ENCODE measurements around the gene BAX.

BAX gene

DNA sequence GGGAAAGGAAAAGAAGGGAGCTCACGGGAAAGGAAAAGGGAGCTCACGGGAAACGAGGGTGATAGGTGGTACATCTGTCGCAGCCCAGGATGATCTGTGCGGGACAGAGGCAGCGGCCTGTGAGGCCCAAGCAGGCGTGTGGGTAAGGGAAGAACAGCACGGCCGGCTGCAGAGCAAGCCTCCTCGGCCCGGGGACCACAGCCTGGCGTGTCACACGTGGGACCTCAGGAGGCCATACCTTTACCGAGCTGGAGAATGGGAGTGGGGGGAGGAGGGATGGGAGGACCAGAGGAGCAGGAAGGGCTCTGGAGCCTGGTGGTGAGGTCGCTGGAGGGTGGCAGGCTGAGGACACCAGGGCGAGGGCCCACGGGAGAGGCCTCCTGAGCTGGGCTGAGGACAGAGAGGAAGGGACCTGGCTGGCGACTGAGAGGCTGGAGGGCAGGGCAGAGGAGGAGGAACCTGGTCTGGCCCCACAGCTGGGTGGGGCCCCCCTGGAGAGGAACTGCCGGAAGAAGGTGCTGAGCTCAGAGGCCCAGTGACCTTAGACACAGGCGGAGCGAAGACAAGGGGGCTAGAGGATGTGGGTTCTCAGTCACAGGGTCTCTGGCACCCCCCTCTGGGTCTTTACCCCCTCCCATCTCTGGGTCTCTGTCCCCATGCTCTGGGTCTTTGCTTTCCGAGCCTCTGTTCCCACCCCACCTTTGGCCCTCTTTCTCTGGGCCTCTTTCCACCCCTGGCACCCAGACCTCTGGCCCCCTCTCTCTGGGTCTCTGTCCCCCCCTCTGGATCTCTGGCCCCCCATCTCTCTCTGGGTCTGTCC, 7.6 kb downstream of the BAX start:
- DNase-seq (ENCODE audit: low spot score), result no peak

DNA sequence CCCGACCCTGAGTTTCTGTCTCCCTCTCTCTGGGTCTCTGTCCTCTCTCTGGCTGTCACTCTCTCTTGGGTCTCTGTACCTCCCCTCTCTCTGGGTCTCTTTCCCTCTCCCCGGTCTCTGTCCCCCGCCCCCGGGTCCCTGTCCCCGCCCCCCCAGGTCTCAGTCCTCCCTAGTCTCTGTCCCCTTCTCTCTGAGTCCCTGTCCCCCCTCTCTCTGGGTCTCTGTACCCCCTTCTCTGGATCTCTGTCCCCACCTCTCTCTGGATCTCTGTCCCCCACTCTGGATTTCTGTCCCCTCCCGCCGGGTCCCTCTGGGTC, 8.1 kb downstream of the BAX start:
- DNase-seq (ENCODE audit: low spot score), result no peak

DNA sequence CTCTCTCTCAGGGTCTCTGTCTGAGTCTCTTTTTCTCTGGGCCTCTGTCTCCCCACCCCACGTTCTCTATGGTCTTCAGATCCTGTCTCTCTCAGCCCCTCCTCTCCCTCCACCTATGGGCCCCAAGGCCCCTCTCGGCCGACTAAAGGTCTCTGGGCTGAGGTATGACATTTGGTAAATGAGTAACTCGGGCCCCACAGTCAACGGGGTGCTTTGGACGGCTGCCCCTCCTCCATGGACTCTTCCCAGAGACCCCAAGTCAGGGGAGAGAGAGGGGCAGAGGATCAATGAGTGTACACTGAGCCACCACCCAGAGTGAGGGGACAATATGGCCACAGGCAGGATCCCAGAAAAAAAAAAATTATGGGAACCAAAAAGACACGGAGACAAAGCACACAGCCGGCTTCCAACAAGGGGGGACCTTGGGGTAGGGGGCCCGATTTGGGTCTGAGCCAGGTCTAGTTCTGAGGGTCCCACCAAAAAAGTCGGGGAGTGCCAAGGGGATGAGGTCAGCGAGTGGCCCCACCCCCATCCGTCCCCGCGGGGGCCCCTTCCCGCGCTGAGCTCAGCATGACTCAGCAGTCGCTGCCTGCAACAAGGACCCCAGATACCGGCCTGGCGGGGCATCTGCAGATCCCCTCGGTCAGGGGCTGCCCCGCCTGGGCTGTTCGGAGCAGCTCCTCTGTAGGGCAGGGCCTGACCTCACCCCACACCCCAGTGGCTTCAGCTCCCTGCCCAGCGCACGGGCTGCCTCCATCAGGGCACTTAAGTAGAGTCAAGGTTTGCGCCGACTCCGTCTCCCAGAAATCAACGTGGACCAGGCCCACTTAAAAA, 8.9 kb downstream of the BAX start:
- no peak for DNase-seq (ENCODE audit: low spot score)

DNA sequence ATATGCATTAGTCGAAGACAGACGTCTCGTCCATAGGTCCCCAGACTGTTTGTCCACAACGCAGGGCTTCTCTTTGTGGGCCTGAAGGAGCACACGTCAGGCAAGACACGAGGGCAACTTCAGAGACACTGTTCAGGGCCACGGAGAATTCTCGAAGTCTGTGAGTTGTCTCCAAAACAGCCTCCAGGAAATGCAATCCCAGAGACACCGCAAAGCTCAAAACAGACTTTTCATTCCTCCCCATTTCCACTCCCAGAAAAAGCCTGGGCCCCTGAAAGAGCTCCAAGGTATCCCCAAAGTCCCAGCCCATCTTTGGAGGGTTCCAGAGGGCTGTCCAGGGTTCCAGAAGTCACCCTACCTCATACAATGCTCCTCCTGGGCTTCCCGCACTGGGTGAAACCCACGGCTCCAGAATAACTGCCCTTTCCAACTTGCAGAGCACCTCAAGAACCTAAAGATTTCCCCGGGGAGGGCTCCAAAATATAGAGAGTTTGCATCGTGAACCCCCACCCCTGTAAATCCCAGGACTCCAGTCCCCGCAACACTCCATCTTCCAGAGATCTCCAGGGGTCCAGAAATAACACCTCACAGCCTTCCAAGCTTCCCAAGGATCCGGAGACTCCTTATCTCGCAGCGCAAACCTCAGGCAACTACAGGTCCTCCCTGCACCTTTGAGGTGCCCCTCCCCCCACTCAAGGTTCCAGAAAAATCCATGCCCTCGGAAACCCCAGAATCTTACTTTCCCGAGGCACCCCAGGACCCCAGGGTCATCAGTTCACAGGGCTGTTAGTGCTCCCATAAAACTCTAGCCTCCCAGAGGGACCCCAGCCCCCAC, 9.7 kb downstream of the BAX start:
- no peak for DNase-seq (ENCODE audit: low spot score)

- DNase-seq (ENCODE audit: low spot score), result peak; percentile 98
Observed at GRCh38 chr19:48965040-48965805, 10.5 kb downstream of the BAX start, which contains the start of gene FTL. FTL (plus strand) TSS chr19:48965309; CDS start chr19:48965508, 199 bp downstream.

GRCh38 chr19:48965806-48966540, 11.3 kb downstream of the BAX start:
- DNase-seq (ENCODE audit: low spot score), result peak; percentile 80

- DNase-seq (ENCODE audit: low spot score), result no peak
Observed at GRCh38 chr19:48966541-48967345, 12.1 kb downstream of the BAX start.

GRCh38 chr19:48967346-48968178, 12.9 kb downstream of the BAX start:
- DNase-seq (ENCODE audit: low spot score), result no peak

DNA sequence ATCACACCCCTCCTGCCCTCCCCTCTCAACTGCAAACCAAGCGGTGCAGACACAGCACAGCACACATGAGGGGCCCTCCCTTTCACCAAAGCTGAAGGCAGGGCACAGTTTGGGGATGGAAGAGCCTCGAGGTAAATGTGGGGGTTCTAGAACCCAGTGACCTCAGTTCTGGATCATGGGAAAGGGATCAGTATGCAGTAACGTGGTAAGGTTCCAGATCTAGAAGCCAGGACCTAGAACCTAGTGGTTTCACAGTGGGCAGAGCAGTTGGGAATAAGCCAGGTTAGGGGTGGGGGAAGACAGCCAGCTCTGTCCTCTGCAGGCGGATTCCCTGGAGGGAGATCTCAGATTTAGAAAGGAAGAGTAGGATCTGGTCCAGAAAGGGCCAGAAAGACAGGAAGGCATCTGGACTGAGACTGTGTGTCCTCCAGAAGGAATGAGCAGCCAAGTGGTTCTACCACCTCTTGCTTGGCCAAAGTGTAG, 13.5 kb downstream of the BAX start:
- DNase-seq (ENCODE audit: low spot score), result no peak

- DNase-seq (ENCODE audit: low spot score), result no peak
Observed at GRCh38 chr19:48968813-48969218, 14.1 kb downstream of the BAX start.

DNA sequence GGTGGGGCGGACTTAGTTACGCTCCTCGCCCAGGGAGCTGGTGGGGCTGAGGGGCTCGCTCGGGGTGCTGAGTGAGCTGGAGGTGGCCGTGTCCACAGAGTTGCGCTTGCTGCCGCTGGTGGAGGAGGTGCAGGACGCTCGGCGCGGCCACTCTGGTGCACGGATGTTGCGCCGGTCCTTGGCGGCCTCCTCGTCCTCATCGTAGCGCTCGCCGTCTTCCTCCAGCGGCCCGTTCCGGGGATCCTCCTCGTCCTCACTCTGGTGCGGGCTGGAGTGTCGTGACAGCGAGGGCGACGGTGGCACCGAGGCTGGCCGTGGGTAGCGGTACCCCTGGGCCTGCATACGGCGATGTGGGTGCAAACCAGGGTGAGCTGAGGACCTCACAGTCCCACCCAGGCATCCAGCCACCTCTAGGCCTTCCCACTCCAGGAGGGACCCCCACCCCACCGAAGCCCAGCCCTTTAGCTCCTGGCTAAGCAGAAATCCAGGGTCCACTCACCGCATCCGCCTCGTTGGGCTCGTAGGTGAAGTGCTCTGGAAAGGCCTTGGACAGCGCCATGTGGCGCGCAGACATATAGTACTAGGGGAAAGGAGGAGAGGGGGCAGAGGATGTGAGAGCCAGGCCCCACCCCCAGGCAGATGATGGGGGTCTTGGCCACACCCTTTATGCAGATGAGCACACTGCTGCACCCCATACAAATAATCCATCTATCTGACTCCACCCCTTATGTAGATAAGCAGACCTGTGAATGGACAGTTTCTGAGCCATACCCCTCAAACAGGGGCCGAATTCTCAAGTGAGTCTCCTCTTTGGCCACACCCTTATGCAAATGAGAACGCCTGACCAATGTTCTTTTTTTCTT, 14.8 kb downstream of the BAX start:
- DNase-seq (ENCODE audit: low spot score), result no peak

GRCh38 chr19:48970139-48970766, 15.6 kb downstream of the BAX start:
- DNase-seq (ENCODE audit: low spot score), result no peak

DNA sequence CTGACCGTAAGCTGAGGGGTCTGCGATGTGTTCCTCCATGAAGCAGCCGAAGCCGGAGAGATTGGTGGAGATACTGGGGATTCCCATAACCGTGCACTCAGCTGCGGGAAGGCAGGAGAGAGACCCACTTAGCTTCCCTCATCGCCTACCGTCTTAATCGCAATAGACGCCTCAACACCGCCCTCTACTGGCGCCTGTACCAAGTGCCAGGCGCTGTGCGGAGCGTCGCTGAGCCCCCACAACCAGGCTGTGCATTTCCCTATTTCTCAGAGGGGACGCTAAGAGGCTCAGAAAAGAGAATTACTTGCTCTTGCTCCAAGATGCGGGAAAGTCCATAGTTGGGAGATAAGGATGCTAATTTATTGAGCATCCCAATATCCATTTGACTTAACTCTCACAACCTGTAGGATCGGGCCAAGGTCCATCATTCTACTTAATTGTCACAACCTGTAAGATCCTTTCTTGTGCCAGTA, 16.3 kb downstream of the BAX start:
- peak; percentile 88 for DNase-seq (ENCODE audit: low spot score)

- DNase-seq (ENCODE audit: low spot score), result peak; percentile 67
Observed at GRCh38 chr19:48975947-48976847, 21.5 kb downstream of the BAX start.

DNA sequence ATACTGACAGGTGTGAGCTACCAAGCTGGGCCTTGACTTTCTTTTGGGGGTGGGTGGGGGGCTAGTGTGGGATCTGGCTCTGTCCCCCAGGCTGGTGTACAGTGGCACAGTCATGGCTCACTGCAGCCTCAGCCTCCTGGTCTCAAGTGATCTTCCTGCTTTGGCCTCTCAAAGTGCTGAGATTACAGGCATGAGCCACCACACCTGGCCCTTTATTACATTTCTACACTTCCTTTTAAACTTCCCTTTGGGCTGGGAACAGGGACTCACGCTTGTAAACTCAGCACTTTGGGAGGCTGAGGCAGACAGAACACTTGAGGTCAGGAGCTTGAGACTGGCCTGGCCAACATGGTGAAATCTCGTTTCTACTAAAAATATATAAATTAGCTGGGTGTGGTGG, 22.4 kb downstream of the BAX start:
- no peak for DNase-seq (ENCODE audit: low spot score)

- DNase-seq (ENCODE audit: low spot score), result peak; percentile 60
Observed at GRCh38 chr19:48982280-48982679, 27.6 kb downstream of the BAX start.
